HUDEP-2 (cell line): ENCODE data around the gene FSTL4.
A peak's percentile ranks its signal among the peaks of the same experiment; 100 is the strongest.

Experiments used
- DNase-seq, 76 experiments: peaks; one replicate each; lab custom pipeline; 2025; ENCODE audit not compliant: unreplicated experiment in 76 of 76; lab: John Stamatoyannopoulos, UW

Gene FSTL4

GRCh38 chr5:133332439-133333024 is 279.8 kb downstream of the FSTL4 start:
- no peak for DNase-seq

GRCh38 chr5:133331941-133332340 is 280.4 kb downstream of the FSTL4 start:
- DNase-seq: no peak

- no peak for DNase-seq
Measured at GRCh38 chr5:133330956-133331355, 281.4 kb downstream of the FSTL4 start.

- no peak for DNase-seq
Measured at GRCh38 chr5:133328800-133329199, 283.5 kb downstream of the FSTL4 start.

- no peak for DNase-seq
Measured at GRCh38 chr5:133327946-133328401, 284.4 kb downstream of the FSTL4 start.

- no peak for DNase-seq
Measured at GRCh38 chr5:133326361-133326760, 286.0 kb downstream of the FSTL4 start.

GRCh38 chr5:133325864-133326263 is 286.5 kb downstream of the FSTL4 start:
- DNase-seq: no peak

- DNase-seq: no peak
Measured at GRCh38 chr5:133324926-133325325, 287.4 kb downstream of the FSTL4 start.

- no peak for DNase-seq
Measured at GRCh38 chr5:133323494-133324457, 288.6 kb downstream of the FSTL4 start.

GRCh38 chr5:133322743-133323142 is 289.6 kb downstream of the FSTL4 start:
- no peak for DNase-seq

GRCh38 chr5:133321833-133322420 is 290.4 kb downstream of the FSTL4 start:
- no peak for DNase-seq

- no peak for DNase-seq
Measured at GRCh38 chr5:133321286-133321832, 291.0 kb downstream of the FSTL4 start.

GRCh38 chr5:133319905-133320520 is 292.3 kb downstream of the FSTL4 start:
- no peak for DNase-seq

GRCh38 chr5:133319244-133319643 is 293.1 kb downstream of the FSTL4 start:
- DNase-seq: no peak

- DNase-seq: peak in 1 of 76 experiments; percentile 17
Measured at GRCh38 chr5:133317558-133317957, 294.8 kb downstream of the FSTL4 start.

- DNase-seq: peak in 10 of 76 experiments; percentile 1 to 28 (median 10)
Measured at GRCh38 chr5:133316346-133317343, 295.7 kb downstream of the FSTL4 start.

- no peak for DNase-seq
Measured at GRCh38 chr5:133314086-133314485, 298.3 kb downstream of the FSTL4 start.

- no peak for DNase-seq
Measured at GRCh38 chr5:133311176-133311575, 301.2 kb downstream of the FSTL4 start.

- DNase-seq: no peak
Measured at GRCh38 chr5:133309984-133310621, 302.2 kb downstream of the FSTL4 start.
